Spinal cord (tissue), 10 donors: ENCODE data around the gene PPP3CA. TPM values are rescaled to one million over a fixed set of nuclear protein-coding genes. Genes with fewer than 3 reads are reported as not detected.

Source experiments
- DNase-seq, 6 donors: peaks; one replicate each; pipeline versions ENCODE4 v3.0.0 to v3.0.0-alpha.2; 2013 to 2015; ENCODE audit warnings: low spot score in 6 of 6, low read depth in 4 of 6
- H3K27ac ChIP-seq: one replicate; pipeline ENCODE4 v1.5.1; 2013; ENCODE audit warnings: low read depth, low read length, control low read depth
- H3K27me3 ChIP-seq: one replicate; pipeline ENCODE4 v1.6.1; 2013; ENCODE audit warnings: low read length; ENCODE audit not compliant: control insufficient read depth, insufficient read depth
- H3K36me3 ChIP-seq: one replicate; pipeline ENCODE4 v1.6.1; 2013; ENCODE audit warnings: low read length; ENCODE audit not compliant: control insufficient read depth, insufficient read depth
- H3K4me1 ChIP-seq: one replicate; pipeline ENCODE4 v1.6.1; 2013; ENCODE audit warnings: low read length; ENCODE audit not compliant: control insufficient read depth, insufficient read depth
- H3K4me3 ChIP-seq: one replicate; pipeline ENCODE4 v1.5.1; 2013; ENCODE audit warnings: low read depth, low read length, control low read depth
- H3K9me3 ChIP-seq: one replicate; pipeline ENCODE4 v1.6.1; 2013; ENCODE audit warnings: low read length; ENCODE audit not compliant: control insufficient read depth, insufficient read depth
- WGBS: methylation state at CpG from one replicate; pipeline ENCODE4 v1.1.5; 2013; ENCODE audit warnings: missing lambda C conversion rate; ENCODE audit not compliant: insufficient coverage; 5-methylcytosine and 5-hydroxymethylcytosine counted together
- polyA plus RNA-seq, 2 donors: library from polyadenylated mRNA; unstranded; fragments of 120-200 nt; gene quantifications; one replicate each; pipeline ENCODE4 v1.2.1, GENCODE V29; 2013; ENCODE audit not compliant: insufficient read length in 2 of 2
- total RNA-seq, 2 donors: library from RNA; depleted of rRNA in 1 of 2; stranded (reverse); fragments of 120-200 nt in 1 of 2; fragments of >200 nt in 1 of 2; gene quantifications; one replicate each; pipeline versions ENCODE4 v1.2.3 to v1.2.4, GENCODE V29; 2013 to 2014
- donor health status: healthy.

PPP3CA gene
- total and polyA plus RNA-seq, 4 donors, result 43.9 to 152 (median 105) TPM

GRCh38 chr4:101349801-101350064 lies 2.4 kb upstream of the PPP3CA start:
- DNase-seq, result no peak
- WGBS, result 100% methylated on average over 1 of the region's 2 CpGs
- no peak overlapping the region for H3K4me3 ChIP-seq
- H3K36me3 ChIP-seq, result no peaks in the 10 kb centered on the region
- no peaks in the 10 kb centered on the region for H3K9me3 ChIP-seq
- H3K4me1 ChIP-seq, result peaks cover 13% of the 10 kb centered on the region
- H3K27ac ChIP-seq, result no peak overlapping the region
- no peaks in the 10 kb centered on the region for H3K27me3 ChIP-seq

GRCh38 chr4:101348995-101349800 lies 1.9 kb upstream of the PPP3CA start:
- Histone ChIP-seq H3K27ac (peak overlapping the region; percentile 95), H3K4me3 (peak overlapping the region; percentile 91)
- 54% methylated on average over 5 of the region's 5 CpGs for WGBS

GRCh38 chr4:101348367-101348827 lies 1.1 kb upstream of the PPP3CA start:
- WGBS, result 1% methylated on average over 17 of the region's 24 CpGs
- no peaks in the 10 kb centered on the region for H3K36me3 ChIP-seq
- peak overlapping the region; percentile 91 for H3K4me3 ChIP-seq
- DNase-seq, result peak in 3 of 6 donors; percentile 33 to 64 (median 46)
- H3K27ac ChIP-seq, result peak overlapping the region; percentile 95
- H3K27me3 ChIP-seq, result no peaks in the 10 kb centered on the region
- no peaks in the 10 kb centered on the region for H3K9me3 ChIP-seq
- peaks cover 13% of the 10 kb centered on the region for H3K4me1 ChIP-seq

More at GRCh38 chr4:101348995-101349800, 1.9 kb upstream of the PPP3CA start:
- DNase-seq, result peak in 3 of 6 donors; percentile 11 to 65 (median 52)
- Histone ChIP-seq H3K36me3 (no peaks in the 10 kb centered on the region), H3K27me3 (no peaks in the 10 kb centered on the region), H3K9me3 (no peaks in the 10 kb centered on the region), H3K4me1 (peaks cover 13% of the 10 kb centered on the region)

GRCh38 chr4:101347557-101348366 lies 436 bp upstream of the PPP3CA start:
- Histone ChIP-seq H3K4me3 (peak overlapping the region; percentile 91), H3K27me3 (no peaks in the 10 kb centered on the region), H3K27ac (peak overlapping the region; percentile 95), H3K4me1 (peaks cover 13% of the 10 kb centered on the region), H3K9me3 (no peaks in the 10 kb centered on the region), H3K36me3 (no peaks in the 10 kb centered on the region)
- under 1% methylated on average over 58 of the region's 71 CpGs for WGBS
- DNase-seq, result peak; percentile 94 to 99 (median 97)

GRCh38 chr4:101346351-101347266 lies 717 bp downstream of the PPP3CA start:
- Histone ChIP-seq H3K4me1 (peaks cover 13% of the 10 kb centered on the region), H3K4me3 (peak overlapping the region; percentile 85), H3K27ac (peak overlapping the region; percentile 92), H3K9me3 (no peaks in the 10 kb centered on the region), H3K27me3 (no peaks in the 10 kb centered on the region), H3K36me3 (no peaks in the 10 kb centered on the region)
- DNase-seq, result peak; percentile 44 to 93 (median 61)
- under 1% methylated on average over 71 of the region's 93 CpGs for WGBS

GRCh38 chr4:101345596-101346350 lies 1.6 kb downstream of the PPP3CA start:
- peak; percentile 41 to 88 (median 53) for DNase-seq
- H3K4me1 ChIP-seq, result peaks cover 13% of the 10 kb centered on the region
- no peaks in the 10 kb centered on the region for H3K9me3 ChIP-seq
- no peaks in the 10 kb centered on the region for H3K27me3 ChIP-seq
- under 1% methylated on average over 22 of the region's 45 CpGs for WGBS
- no peaks in the 10 kb centered on the region for H3K36me3 ChIP-seq
- peak overlapping the region; percentile 78 for H3K27ac ChIP-seq
- peak overlapping the region; percentile 85 for H3K4me3 ChIP-seq

- DNase-seq, result peak in 2 of 6 donors; percentile 17 to 47
- 23% methylated on average over 3 of the region's 3 CpGs for WGBS
- Histone ChIP-seq H3K27ac (peak overlapping the region; percentile 78), H3K4me1 (peaks cover 13% of the 10 kb centered on the region), H3K27me3 (no peaks in the 10 kb centered on the region), H3K36me3 (no peaks in the 10 kb centered on the region), H3K4me3 (peak overlapping the region; percentile 85), H3K9me3 (no peaks in the 10 kb centered on the region)
Observed at GRCh38 chr4:101345271-101345595, 2.1 kb downstream of the PPP3CA start.

- WGBS, result 0% methylated on average over 1 of the region's 2 CpGs
- no peaks in the 10 kb centered on the region for H3K36me3 ChIP-seq
- peaks cover 3% of the 10 kb centered on the region for H3K4me1 ChIP-seq
- no peak overlapping the region for H3K4me3 ChIP-seq
- no peak for DNase-seq
- no peaks in the 10 kb centered on the region for H3K9me3 ChIP-seq
- no peak overlapping the region for H3K27ac ChIP-seq
- no peaks in the 10 kb centered on the region for H3K27me3 ChIP-seq
Observed at GRCh38 chr4:101339332-101339731, 8.0 kb downstream of the PPP3CA start.
